ENCODE measurements around the gene CIAO1. TPM values are rescaled to one million over a fixed set of nuclear protein-coding genes. Genes with fewer than 3 reads are reported as not detected.

Gene CIAO1
- total and polyA plus RNA-seq, 2 of the 13 experiments (the other 11 are each of a cell fraction or from before 2014, with no cell fraction given), result 99.3 to 120 TPM

DNA sequence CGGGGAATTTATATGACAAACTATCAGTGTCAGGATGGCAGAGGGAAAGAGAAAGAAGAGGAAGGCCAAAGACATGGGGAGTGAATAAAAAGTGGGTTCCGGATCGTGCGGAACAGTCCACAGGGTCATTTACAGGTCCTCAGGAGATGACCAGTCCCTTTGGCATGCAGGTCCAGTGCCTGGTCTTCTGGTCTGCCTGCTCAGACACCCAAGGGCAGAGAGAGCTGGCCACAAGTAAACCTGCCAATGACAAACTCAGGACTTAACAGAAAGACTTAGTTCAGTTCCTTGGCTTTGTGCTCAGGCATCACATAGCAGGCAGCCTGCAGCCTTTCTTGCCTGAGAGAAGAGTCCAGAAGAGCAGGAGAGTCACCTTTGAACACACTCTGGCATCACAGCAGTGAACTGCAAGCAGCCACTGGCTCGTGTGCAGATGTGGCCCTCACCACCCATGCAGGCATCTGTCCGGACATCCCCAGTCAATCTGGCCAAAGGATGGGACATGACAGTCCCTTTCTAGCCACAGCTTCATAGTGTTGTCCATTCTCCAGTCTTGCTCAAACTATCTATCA, 14.2 kb upstream of the CIAO1 start (continued):
- TF ChIP-seq, protein P1, sequence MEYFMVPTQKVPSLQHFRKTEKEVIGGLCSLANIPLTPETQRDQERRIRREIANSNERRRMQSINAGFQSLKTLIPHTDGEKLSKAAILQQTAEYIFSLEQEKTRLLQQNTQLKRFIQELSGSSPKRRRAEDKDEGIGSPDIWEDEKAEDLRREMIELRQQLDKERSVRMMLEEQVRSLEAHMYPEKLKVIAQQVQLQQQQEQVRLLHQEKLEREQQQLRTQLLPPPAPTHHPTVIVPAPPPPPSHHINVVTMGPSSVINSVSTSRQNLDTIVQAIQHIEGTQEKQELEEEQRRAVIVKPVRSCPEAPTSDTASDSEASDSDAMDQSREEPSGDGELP (IDR thresholded peaks at IDR 0.05; ENCODE audit: borderline replicate concordance, low read depth), result peak; percentile 29; the same call in 1 of the 2 replicates
- TF ChIP-seq DNMT1 (CRISPR knock-in tag; IDR thresholded peaks at IDR 0.05) (no peak), RFX3 (CRISPR knock-in tag; IDR thresholded peaks at IDR 0.05) (no peak), NFE2L1 (CRISPR knock-in tag; IDR thresholded peaks at IDR 0.05; ENCODE audit: borderline replicate concordance) (no peak), ZNF768 (CRISPR knock-in tag; IDR thresholded peaks at IDR 0.05) (no peak), ZFAT (CRISPR knock-in tag; conservative IDR thresholded peaks at IDR 0.05) (no peak), PLRG1 (conservative IDR thresholded peaks at IDR 0.05) (no peak), SIN3A (IDR thresholded peaks at IDR 0.05; ENCODE audit: borderline replicate concordance, low read depth, low read length) (peak; percentile 48; the same call in 1 of the 2 replicates), ZNF383 (CRISPR knock-in tag; IDR thresholded peaks at IDR 0.05; ENCODE audit: borderline replicate concordance) (no peak), CBFB (CRISPR knock-in tag; IDR thresholded peaks at IDR 0.05) (no peak), ZNF788 (CRISPR knock-in tag; IDR thresholded peaks at IDR 0.05; ENCODE audit: borderline replicate concordance) (no peak), ZBTB42 (CRISPR knock-in tag; IDR thresholded peaks at IDR 0.05) (no peak), EP300 (IDR thresholded peaks at IDR 0.05; ENCODE audit: low read depth in 2 of 2, low read length in 2 of 2) (0 out of 4 replicates have a peak, but pooled peaks of 1 of the 2 experiments have one; percentile 18), EP300 (CRISPR knock-in tag; IDR thresholded peaks at IDR 0.05; ENCODE audit: borderline replicate concordance) (no peak), MAF1 (CRISPR knock-in tag; IDR thresholded peaks at IDR 0.05; ENCODE audit: borderline replicate concordance) (no peak), GTF2F1 (IDR thresholded peaks at IDR 0.05; ENCODE audit: low read length) (no peak), MEF2D (CRISPR knock-in tag; IDR thresholded peaks at IDR 0.05) (0 out of 2 replicates have a peak, but pooled peaks have one; percentile 62), SOX6 (IDR thresholded peaks at IDR 0.05) (no peak), SOX6 (CRISPR knock-in tag; IDR thresholded peaks at IDR 0.05) (peak; percentile 39), ASH2L (IDR thresholded peaks at IDR 0.05; ENCODE audit: insufficient read length, low read depth, low read length) (no peak), ZNF672 (CRISPR knock-in tag; IDR thresholded peaks at IDR 0.05) (no peak), EHMT2 (IDR thresholded peaks at IDR 0.05; ENCODE audit: borderline replicate concordance, low read depth, low read length) (no peak), PHF20 (CRISPR knock-in tag; IDR thresholded peaks at IDR 0.05) (no peak; the same call in 1 of the 2 replicates), SIN3B (IDR thresholded peaks at IDR 0.05; ENCODE audit: low read length) (no peak), ZFP36L1 (CRISPR knock-in tag; IDR thresholded peaks at IDR 0.05) (no peak), SRSF1 (optimal IDR thresholded peaks at IDR 0.05; ENCODE audit: low read depth, low read length) (no peak), FOXA3 (CRISPR knock-in tag; IDR thresholded peaks at IDR 0.05) (peak; percentile 68)
- TF ChIP-seq, protein P2, sequence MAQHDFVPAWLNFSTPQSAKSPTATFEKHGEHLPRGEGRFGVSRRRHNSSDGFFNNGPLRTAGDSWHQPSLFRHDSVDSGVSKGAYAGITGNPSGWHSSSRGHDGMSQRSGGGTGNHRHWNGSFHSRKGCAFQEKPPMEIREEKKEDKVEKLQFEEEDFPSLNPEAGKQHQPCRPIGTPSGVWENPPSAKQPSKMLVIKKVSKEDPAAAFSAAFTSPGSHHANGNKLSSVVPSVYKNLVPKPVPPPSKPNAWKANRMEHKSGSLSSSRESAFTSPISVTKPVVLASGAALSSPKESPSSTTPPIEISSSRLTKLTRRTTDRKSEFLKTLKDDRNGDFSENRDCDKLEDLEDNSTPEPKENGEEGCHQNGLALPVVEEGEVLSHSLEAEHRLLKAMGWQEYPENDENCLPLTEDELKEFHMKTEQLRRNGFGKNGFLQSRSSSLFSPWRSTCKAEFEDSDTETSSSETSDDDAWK (CRISPR knock-in tag; IDR thresholded peaks at IDR 0.05), result no peak
- TF ChIP-seq, protein P3, sequence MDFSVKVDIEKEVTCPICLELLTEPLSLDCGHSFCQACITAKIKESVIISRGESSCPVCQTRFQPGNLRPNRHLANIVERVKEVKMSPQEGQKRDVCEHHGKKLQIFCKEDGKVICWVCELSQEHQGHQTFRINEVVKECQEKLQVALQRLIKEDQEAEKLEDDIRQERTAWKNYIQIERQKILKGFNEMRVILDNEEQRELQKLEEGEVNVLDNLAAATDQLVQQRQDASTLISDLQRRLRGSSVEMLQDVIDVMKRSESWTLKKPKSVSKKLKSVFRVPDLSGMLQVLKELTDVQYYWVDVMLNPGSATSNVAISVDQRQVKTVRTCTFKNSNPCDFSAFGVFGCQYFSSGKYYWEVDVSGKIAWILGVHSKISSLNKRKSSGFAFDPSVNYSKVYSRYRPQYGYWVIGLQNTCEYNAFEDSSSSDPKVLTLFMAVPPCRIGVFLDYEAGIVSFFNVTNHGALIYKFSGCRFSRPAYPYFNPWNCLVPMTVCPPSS (IDR thresholded peaks at IDR 0.05), result no peak

Data from HepG2 (cell line).